Endothelial cell of umbilical vein (primary cell): ENCODE data around the gene DPYD. TPM values are rescaled to one million over a fixed set of nuclear protein-coding genes. Genes with fewer than 3 reads are reported as not detected.

ENCODE experiments used
- BruUV-seq: library from RNA; stranded (reverse); fragments of 400-500 nt; replicated peaks from 2 replicates; lab custom pipeline; 2021; lab: Mats Ljungman, UMichigan
- CTCF ChIA-PET: fragments of 300-600, 350-600 bp; sonication (Branson Sonifier 250); formaldehyde crosslinking; loops from one replicate; lab custom pipeline; 2021; ENCODE audit warnings: antibody characterized with exemption, inconsistent platforms; lab: Charles Lee
- POLR2A ChIA-PET: fragments of 300-600, 350-600 bp; sonication (Branson Sonifier 250); formaldehyde crosslinking; loops from one replicate; lab custom pipeline; 2021; ENCODE audit warnings: antibody characterized with exemption, inconsistent platforms; lab: Charles Lee
- DNase-seq: peaks from one replicate; pipeline ENCODE4 v3.0.0-alpha.2; 2011; ENCODE audit warnings: low read depth, low spot score
- FAIRE-seq: peaks from 2 replicates; lab custom pipeline; 2011; peaks lifted over from hg19 to GRCh38; lab: Jason Lieb, UNC
- H2AFZ ChIP-seq: 2 replicates; pipeline ENCODE4 v1.6.0; 2012; ENCODE audit warnings: low read depth, low read length, control low read depth, inconsistent platforms
- H3K27ac ChIP-seq: 2 replicates; pipeline ENCODE4 v1.5.1; 2011; ENCODE audit warnings: low read depth, mild to moderate bottlenecking, control low read depth, low read length, moderate library complexity; ENCODE audit not compliant: insufficient read depth
- H3K27me3 ChIP-seq, 2 experiments: 2 replicates each; pipeline versions ENCODE4 v1.6.0 to v1.6.1; 2011; ENCODE audit warnings: low read length in 2 of 2, mixed read lengths in 1 of 2; ENCODE audit not compliant: control insufficient read depth in 2 of 2, insufficient read depth in 2 of 2
- H3K36me3 ChIP-seq, 2 experiments: 2 replicates in 1 of 2; 3 replicates in 1 of 2; pipeline ENCODE4 v1.5.1; 2011; ENCODE audit warnings: low read length in 2 of 2, mild to moderate bottlenecking in 1 of 2, moderate library complexity in 1 of 2; ENCODE audit not compliant: control insufficient read depth in 2 of 2, insufficient read depth in 2 of 2; ENCODE audit errors: extremely low read depth in 1 of 2
- H3K4me1 ChIP-seq: 3 replicates; pipeline ENCODE4 v1.5.1; 2011; ENCODE audit warnings: mild to moderate bottlenecking, low read length; ENCODE audit not compliant: control insufficient read depth, insufficient read depth; ENCODE audit errors: extremely low read depth
- H3K4me2 ChIP-seq: 2 replicates; pipeline ENCODE4 v1.6.1; 2011; ENCODE audit warnings: low read length, control low read depth, mixed read lengths; ENCODE audit not compliant: insufficient read depth
- H3K4me3 ChIP-seq, 3 experiments: fragments of 200-600 bp in 1 of 3; sonication (generic), shearing (Covaris generic) in 1 of 3; replicated peaks in 1 of 3; 2 replicates each; pipeline ENCODE4 v1.5.1; 2011 to 2016; ENCODE audit warnings: control low read depth in 3 of 3, low read length in 3 of 3, mild to moderate bottlenecking in 2 of 3, inconsistent platforms in 1 of 3, low read depth in 1 of 3, moderate library complexity in 1 of 3; ENCODE audit not compliant: insufficient read depth in 1 of 3
- H3K79me2 ChIP-seq: 2 replicates; pipeline ENCODE4 v1.6.0; 2012; ENCODE audit warnings: low read length, inconsistent platforms; ENCODE audit not compliant: control insufficient read depth, insufficient read depth
- H3K9ac ChIP-seq: replicated peaks from 2 replicates; pipeline ENCODE3; 2011; ENCODE audit warnings: low read length, control low read depth; ENCODE audit not compliant: insufficient read depth; ENCODE audit errors: extremely low read depth
- H3K9me1 ChIP-seq: replicated peaks from 3 replicates; pipeline ENCODE4 v1.6.0; 2011; ENCODE audit warnings: mild to moderate bottlenecking, low read length; ENCODE audit not compliant: control insufficient read depth, insufficient read depth; ENCODE audit errors: extremely low read depth
- H3K9me3 ChIP-seq: replicated peaks from 2 replicates; pipeline ENCODE4 v1.5.1; 2012; ENCODE audit warnings: low read length, inconsistent platforms; ENCODE audit not compliant: control insufficient read depth, insufficient read depth
- H4K20me1 ChIP-seq: replicated peaks from 2 replicates; pipeline ENCODE3; 2011; ENCODE audit warnings: mild to moderate bottlenecking, low read length; ENCODE audit not compliant: control insufficient read depth, insufficient read depth; ENCODE audit errors: extremely low read depth
- EZH2 ChIP-seq: IDR thresholded peaks from 2 replicates; pipeline ENCODE4 v1.6.1; 2012; ENCODE audit warnings: borderline replicate concordance, low read depth, mild to moderate bottlenecking, moderate library complexity, low read length, inconsistent platforms; ENCODE audit not compliant: severe bottlenecking
- FOS ChIP-seq: IDR thresholded peaks from 2 replicates; pipeline ENCODE4 v1.6.1; 2011; ENCODE audit warnings: mild to moderate bottlenecking, low read length, moderate library complexity, borderline replicate concordance; ENCODE audit not compliant: insufficient read depth
- GATA2 ChIP-seq: IDR thresholded peaks from 2 replicates; pipeline ENCODE4 v1.7.0; 2011; ENCODE audit warnings: low read depth, mild to moderate bottlenecking, moderate library complexity, mixed read lengths, low read length; ENCODE audit not compliant: insufficient read length, insufficient read depth
- JUN ChIP-seq: IDR thresholded peaks from 2 replicates; pipeline ENCODE4 v1.6.1; 2011; ENCODE audit warnings: borderline replicate concordance, low read depth; ENCODE audit not compliant: insufficient read length, insufficient read depth
- MYC ChIP-seq: IDR thresholded peaks from one replicate; pipeline ENCODE4 v1.6.1; 2011; ENCODE audit warnings: mild to moderate bottlenecking, low read depth, low read length
- POLR2A ChIP-seq: IDR thresholded peaks from 2 replicates; pipeline ENCODE4 v1.6.1; 2012; ENCODE audit warnings: low read depth, mild to moderate bottlenecking, control low read depth, low read length
- POLR2AphosphoS5 ChIP-seq: IDR thresholded peaks from 2 replicates; pipeline ENCODE4 v1.6.1; 2012; ENCODE audit warnings: low read depth, mild to moderate bottlenecking, control low read depth, low read length, moderate library complexity; ENCODE audit not compliant: insufficient read depth
- dilution Hi-C: fragments of 300-500 bp; cut with MboI; formaldehyde crosslinking; loops from one replicate; pipeline ENCODE4 v1.15.0; 2019; ENCODE audit warnings: low sequenced_read_pairs; ENCODE audit not compliant: extremely low pct_ligation_motif_present
- intact Hi-C: fragments of 100-400 bp; cut with micrococcal nuclease; formaldehyde crosslinking; loops from one replicate; pipeline ENCODE4 v1.10.0; 2022
- polyA plus RNA-seq, 4 experiments: library from polyadenylated mRNA; depleted of rRNA in 3 of 4; stranded (reverse) in 3 of 4; unstranded in 1 of 4; fragments of >200 nt; gene quantifications; 2 replicates each; pipeline versions ENCODE4 v1.2.1 to v1.2.3, GENCODE V29; 2011 to 2012; ENCODE audit warnings: missing spikeins in 1 of 4
- total RNA-seq: library from RNA; stranded (reverse); gene quantifications from 2 replicates; pipeline ENCODE4 v1.2.3, GENCODE V29; 2021
- TF ChIP-seq, protein P1 (sequence below): IDR thresholded peaks from 2 replicates; pipeline ENCODE4 v1.6.1; 2011; ENCODE audit not compliant: insufficient read depth, insufficient read length
- TF ChIP-seq, protein P2 (sequence below), 2 donors: IDR thresholded peaks; 1 replicate in 1 of 2; 2 replicates in 1 of 2; pipeline ENCODE4 v1.5.1; 2011; ENCODE audit warnings: low read length in 2 of 2, mild to moderate bottlenecking in 2 of 2, moderate library complexity in 2 of 2, control low read depth in 1 of 2, inconsistent platforms in 1 of 2, low read depth in 1 of 2; ENCODE audit not compliant: insufficient read depth in 1 of 2; ENCODE audit errors: extremely low read depth in 1 of 2

DPYD gene
- total and polyA plus RNA-seq, 2 donors (not counting 3 experiments of a cell fraction or from before 2014, with no cell fraction given) = 4.6 to 15.1 TPM

DNA sequence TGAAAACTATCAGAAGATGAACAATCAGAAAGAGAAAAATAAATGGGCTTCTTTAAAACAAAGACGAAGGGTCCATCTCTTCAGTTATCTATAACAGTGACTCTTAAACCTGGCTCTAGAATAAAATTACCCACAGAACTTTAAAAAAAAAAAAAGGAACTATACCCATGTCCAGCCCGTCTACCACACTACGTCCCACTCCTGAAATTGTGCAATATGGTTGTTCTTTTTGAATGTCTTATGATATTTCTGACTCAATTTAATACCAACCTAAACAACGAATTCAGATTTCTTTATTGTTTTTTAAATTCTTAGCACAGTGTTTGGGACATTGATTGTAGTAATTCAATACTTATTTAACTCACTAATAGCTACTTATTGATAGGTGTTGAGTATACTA, 246.3 kb downstream of the DPYD start:
- Histone ChIP-seq H3K79me2 (no peaks in the 10 kb centered on the region), H4K20me1 (no peaks in the 10 kb centered on the region), H3K36me3 (no peaks in the 10 kb centered on the region), H3K9me3 (no peaks in the 10 kb centered on the region), H3K9ac (no peak overlapping the region), H3K9me1 (no peaks in the 10 kb centered on the region), H3K4me2 (no peak overlapping the region), H3K27ac (no peak overlapping the region), H3K4me1 (no peaks in the 10 kb centered on the region), H3K4me3 (no peak overlapping the region), H2AFZ (no peak overlapping the region), H3K27me3 (no peaks in the 10 kb centered on the region)
- FAIRE-seq (no peak), DNase-seq (no peak)
- TF ChIP-seq POLR2A (no peak), POLR2AphosphoS5 (no peak), JUN (no peak), MYC (no peak), FOS (no peak), GATA2 (no peak), EZH2 (no peak)
- TF ChIP-seq, protein P1, sequence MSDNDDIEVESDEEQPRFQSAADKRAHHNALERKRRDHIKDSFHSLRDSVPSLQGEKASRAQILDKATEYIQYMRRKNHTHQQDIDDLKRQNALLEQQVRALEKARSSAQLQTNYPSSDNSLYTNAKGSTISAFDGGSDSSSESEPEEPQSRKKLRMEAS = no peak
- TF ChIP-seq, protein P2, sequence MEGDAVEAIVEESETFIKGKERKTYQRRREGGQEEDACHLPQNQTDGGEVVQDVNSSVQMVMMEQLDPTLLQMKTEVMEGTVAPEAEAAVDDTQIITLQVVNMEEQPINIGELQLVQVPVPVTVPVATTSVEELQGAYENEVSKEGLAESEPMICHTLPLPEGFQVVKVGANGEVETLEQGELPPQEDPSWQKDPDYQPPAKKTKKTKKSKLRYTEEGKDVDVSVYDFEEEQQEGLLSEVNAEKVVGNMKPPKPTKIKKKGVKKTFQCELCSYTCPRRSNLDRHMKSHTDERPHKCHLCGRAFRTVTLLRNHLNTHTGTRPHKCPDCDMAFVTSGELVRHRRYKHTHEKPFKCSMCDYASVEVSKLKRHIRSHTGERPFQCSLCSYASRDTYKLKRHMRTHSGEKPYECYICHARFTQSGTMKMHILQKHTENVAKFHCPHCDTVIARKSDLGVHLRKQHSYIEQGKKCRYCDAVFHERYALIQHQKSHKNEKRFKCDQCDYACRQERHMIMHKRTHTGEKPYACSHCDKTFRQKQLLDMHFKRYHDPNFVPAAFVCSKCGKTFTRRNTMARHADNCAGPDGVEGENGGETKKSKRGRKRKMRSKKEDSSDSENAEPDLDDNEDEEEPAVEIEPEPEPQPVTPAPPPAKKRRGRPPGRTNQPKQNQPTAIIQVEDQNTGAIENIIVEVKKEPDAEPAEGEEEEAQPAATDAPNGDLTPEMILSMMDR (IDR thresholded peaks at IDR 0.05; ENCODE audit: extremely low read depth in 1 of 2, insufficient read depth in 1 of 2, low read depth in 1 of 2, low read length in 2 of 2) = no peak
- intact Hi-C loops (no loop called here), dilution Hi-C loops (no loop called here)
- no TSS peak for BruUV-seq
- CTCF ChIA-PET = no interaction called here
- POLR2A ChIA-PET = no interaction called here
